Thyroid gland (tissue), 4 donors: ENCODE results near the gene OR2S2.

Source experiments
- CTCF ChIP-seq, 6 experiments: fragments of 200-600 bp in 3 of 6; fragments of 450-650 bp in 3 of 6; sonication (generic) in 3 of 6; IDR thresholded peaks; one replicate each; pipeline ENCODE4 v1.5.1; 2016 to 2019; ENCODE audit warnings: antibody characterized with exemption in 6 of 6, mild to moderate bottlenecking in 2 of 6, inconsistent platforms in 1 of 6, moderate library complexity in 1 of 6
- POLR2A ChIP-seq, 2 donors: fragments of 450-650 bp; IDR thresholded peaks; one replicate each; pipeline ENCODE4 v1.6.1; 2017; ENCODE audit warnings: antibody characterized with exemption in 2 of 2, mild to moderate bottlenecking in 2 of 2, moderate library complexity in 1 of 2

GRCh38 chr9:35981699-35982098 lies 23.7 kb upstream of the OR2S2 start:
- no peak for TF ChIP-seq POLR2A (IDR thresholded peaks at IDR 0.05)
- no peak for TF ChIP-seq CTCF (IDR thresholded peaks at IDR 0.05)
